GM19240 (cell line): ENCODE results near the gene FMO2.

Experiments
- DNase-seq: peaks from one replicate; pipeline ENCODE4 v3.0.0; 2011; ENCODE audit warnings: low spot score; ENCODE audit not compliant: insufficient read length

Gene FMO2

DNA sequence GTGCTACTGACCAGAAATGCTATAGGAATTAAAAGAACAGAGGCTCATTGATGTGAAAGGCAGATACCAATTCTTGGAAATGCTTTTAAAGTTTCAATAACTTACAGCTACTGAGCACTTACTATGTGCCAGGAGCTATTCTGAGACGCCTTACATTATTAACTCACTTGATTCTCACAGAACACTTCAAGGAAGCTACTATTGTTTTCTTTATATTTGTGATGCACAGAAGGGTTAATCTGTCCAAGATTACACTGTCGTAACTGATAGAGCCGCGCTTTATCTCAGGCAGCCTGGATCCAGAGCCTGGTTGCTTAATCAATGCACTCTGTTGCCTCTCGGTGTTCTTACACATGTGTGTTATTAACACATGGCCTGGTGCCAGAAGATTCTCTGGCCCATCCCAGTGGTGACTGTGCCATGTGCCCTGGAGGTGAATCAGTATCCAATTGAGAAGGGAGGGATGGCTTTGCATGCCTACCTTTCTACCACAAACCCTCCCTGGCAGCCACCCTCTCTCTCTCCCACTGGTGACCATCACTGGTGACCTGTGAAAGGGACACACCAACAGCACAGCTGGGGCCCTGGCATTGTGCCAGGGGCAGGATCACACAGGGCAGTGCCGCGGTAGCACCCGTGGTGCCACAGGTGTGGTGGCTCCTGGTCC lies 72.0 kb downstream of the FMO2 start:
- DNase-seq, result no peak

DNA sequence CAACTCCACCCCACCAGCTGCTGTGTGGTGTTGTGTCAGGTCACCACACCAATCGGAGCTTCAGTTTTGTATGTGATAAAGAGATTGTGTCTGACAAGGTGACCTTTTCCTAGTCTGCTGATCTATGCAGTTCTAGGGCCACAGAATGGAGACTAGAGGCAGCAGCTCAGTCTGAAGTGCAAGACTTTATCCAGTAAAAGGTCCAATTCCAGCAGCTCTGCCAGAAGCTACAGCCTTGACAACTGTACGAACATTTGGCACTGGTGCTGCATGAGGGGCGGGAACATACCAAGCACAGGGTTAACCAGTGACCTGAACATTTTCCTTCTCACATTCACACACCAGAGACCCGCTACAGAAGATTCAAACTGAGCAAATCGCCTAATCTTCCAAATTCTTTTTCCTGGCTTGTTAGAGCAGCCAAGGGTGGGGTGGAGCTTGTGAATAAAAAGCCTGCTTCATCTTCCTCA lies 72.5 kb downstream of the FMO2 start:
- DNase-seq, result no peak

DNA sequence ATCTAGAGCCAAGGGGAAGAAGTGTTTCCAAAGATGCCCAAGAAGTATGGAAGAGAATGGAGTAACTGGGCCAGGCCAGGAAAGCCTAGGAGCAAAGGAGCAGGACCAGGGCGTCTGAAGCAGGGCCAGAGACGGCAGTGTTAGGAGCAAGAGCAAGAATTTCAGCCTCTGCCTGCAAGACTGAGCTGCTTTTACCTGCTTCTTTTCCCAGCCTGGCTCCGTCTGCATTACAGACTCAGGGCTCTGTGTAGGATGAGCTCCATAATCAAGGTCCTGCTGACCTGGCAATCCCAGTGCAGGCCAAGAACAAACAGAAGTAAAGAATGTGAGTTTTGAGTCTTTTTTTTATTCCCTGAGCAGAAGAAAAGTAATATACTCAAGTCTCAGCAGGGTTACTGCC lies 73.3 kb downstream of the FMO2 start:
- DNase-seq, result no peak

DNA sequence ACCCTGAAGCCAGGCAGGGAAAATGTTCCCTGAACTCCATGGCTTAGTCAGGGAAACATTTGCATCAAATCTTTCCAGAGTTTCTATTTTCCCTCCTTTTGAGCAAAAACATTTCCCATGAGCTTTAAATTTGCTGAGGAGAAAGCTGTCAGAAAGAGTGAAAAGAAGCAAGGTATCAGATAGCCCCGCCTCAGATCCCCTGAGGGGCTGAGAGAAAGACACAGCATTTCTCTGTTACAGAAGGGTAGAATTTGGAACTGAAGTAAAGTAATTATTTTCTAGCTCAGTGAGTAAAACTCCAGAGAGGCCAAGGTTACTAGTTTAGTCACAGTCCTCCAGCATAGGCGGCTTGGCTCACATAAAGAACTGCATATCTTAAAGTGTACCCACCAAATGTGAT lies 73.8 kb downstream of the FMO2 start:
- DNase-seq, result no peak
